NCI-H1092 (cell line): ENCODE results near the gene RASGRP1.
A peak's percentile ranks its signal among the peaks of the same experiment; 100 is the strongest.

Experiments
- DNase-seq: peaks from one replicate; lab custom pipeline; 2025; lab: John Stamatoyannopoulos, UW

Gene RASGRP1

GRCh38 chr15:38504680-38505467 lies 59.7 kb downstream of the RASGRP1 start:
- no peak for DNase-seq

GRCh38 chr15:38503496-38503895 lies 61.1 kb downstream of the RASGRP1 start:
- DNase-seq, result no peak

GRCh38 chr15:38499651-38500050 lies 65.0 kb downstream of the RASGRP1 start:
- no peak for DNase-seq

GRCh38 chr15:38496151-38496550 lies 68.5 kb downstream of the RASGRP1 start:
- no peak for DNase-seq

- no peak for DNase-seq
Measured at GRCh38 chr15:38490242-38490922, 74.2 kb downstream of the RASGRP1 start.

- no peak for DNase-seq
Measured at GRCh38 chr15:38487378-38487777, 77.2 kb downstream of the RASGRP1 start.

- DNase-seq, result no peak
Measured at GRCh38 chr15:38486936-38487335, 77.7 kb downstream of the RASGRP1 start.

GRCh38 chr15:38482572-38482971 lies 82.0 kb downstream of the RASGRP1 start:
- no peak for DNase-seq

GRCh38 chr15:38481761-38482160 lies 82.9 kb downstream of the RASGRP1 start:
- DNase-seq, result no peak

GRCh38 chr15:38481113-38481512 lies 83.5 kb downstream of the RASGRP1 start:
- no peak for DNase-seq

GRCh38 chr15:38479756-38480155 lies 84.9 kb downstream of the RASGRP1 start:
- no peak for DNase-seq

- no peak for DNase-seq
Measured at GRCh38 chr15:38479266-38479665, 85.3 kb downstream of the RASGRP1 start.

- DNase-seq, result no peak
Measured at GRCh38 chr15:38477637-38478036, 87.0 kb downstream of the RASGRP1 start.

GRCh38 chr15:38476120-38476519 lies 88.5 kb downstream of the RASGRP1 start:
- no peak for DNase-seq

- DNase-seq, result no peak
Measured at GRCh38 chr15:38475361-38475760, 89.3 kb downstream of the RASGRP1 start.

- peak; percentile 5 for DNase-seq
Measured at GRCh38 chr15:38474155-38474757, 90.4 kb downstream of the RASGRP1 start.

GRCh38 chr15:38471974-38472373 lies 92.6 kb downstream of the RASGRP1 start:
- DNase-seq, result no peak

GRCh38 chr15:38470816-38471215 lies 93.8 kb downstream of the RASGRP1 start:
- DNase-seq, result no peak

- DNase-seq, result no peak
Measured at GRCh38 chr15:38464675-38465074, 99.9 kb downstream of the RASGRP1 start.

GRCh38 chr15:38463893-38464292 lies 100.7 kb downstream of the RASGRP1 start:
- DNase-seq, result no peak

- DNase-seq, result no peak
Measured at GRCh38 chr15:38461066-38461833, 103.4 kb downstream of the RASGRP1 start.

GRCh38 chr15:38460543-38460942 lies 104.1 kb downstream of the RASGRP1 start:
- no peak for DNase-seq
